ENCODE results near the gene PACC1.

- no peak for TF ChIP-seq CTCF (IDR thresholded peaks at IDR 0.05)
- TF ChIP-seq POLR2A (IDR thresholded peaks at IDR 0.05; ENCODE audit: low read depth): no peak
- no peak for TF ChIP-seq POLR2AphosphoS5 (IDR thresholded peaks at IDR 0.05)
- TF ChIP-seq EP300 (IDR thresholded peaks at IDR 0.05): no peak
These were observed 86.4 kb downstream of the PACC1 start for GRCh38 chr1:212328248-212328647.
